Measurements from ENCODE around the gene MBLAC1. TPM values are rescaled to one million over a fixed set of nuclear protein-coding genes. Genes with fewer than 3 reads are reported as not detected.

MBLAC1 gene, protein sequence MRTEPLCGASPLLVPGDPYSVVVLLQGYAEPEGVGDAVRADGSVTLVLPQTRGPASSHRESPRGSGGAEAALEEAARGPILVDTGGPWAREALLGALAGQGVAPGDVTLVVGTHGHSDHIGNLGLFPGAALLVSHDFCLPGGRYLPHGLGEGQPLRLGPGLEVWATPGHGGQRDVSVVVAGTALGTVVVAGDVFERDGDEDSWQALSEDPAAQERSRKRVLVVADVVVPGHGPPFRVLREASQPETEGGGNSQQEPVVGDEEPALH
- total RNA-seq (1 to 10 TPM; 2.2 to 2.9 TPM), polyA plus RNA-seq (1 to 10 TPM; 1.7 to 1.9 TPM)
- long read RNA-seq, donor 1, partial matches to known transcripts, result 0 of 1 reads
- long read RNA-seq, donor 1, other reads (novel, unspliced or antisense), result 0 of 1 reads
- long read RNA-seq, donor 2, partial matches to known transcripts, result 0 of 1 reads
- long read RNA-seq, donor 2, other reads (novel, unspliced or antisense), result 0 of 1 reads
- long read RNA-seq, donor 3, partial matches to known transcripts, result 0 of 1 reads
- long read RNA-seq, donor 3, other reads (novel, unspliced or antisense), result 0 of 1 reads
- long read RNA-seq, donor 4, result 0 reads
- long read RNA-seq, donor 5, partial matches to known transcripts, result 0 of 2 reads
- long read RNA-seq, donor 5, other reads (novel, unspliced or antisense), result 0 of 2 reads

- H3K9ac ChIP-seq (ENCODE audit: insufficient read depth in 1 of 2, low read length in 2 of 2), result peak within 1 kb of the TSS; percentile 56 to 95
- TF ChIP-seq, protein P1, sequence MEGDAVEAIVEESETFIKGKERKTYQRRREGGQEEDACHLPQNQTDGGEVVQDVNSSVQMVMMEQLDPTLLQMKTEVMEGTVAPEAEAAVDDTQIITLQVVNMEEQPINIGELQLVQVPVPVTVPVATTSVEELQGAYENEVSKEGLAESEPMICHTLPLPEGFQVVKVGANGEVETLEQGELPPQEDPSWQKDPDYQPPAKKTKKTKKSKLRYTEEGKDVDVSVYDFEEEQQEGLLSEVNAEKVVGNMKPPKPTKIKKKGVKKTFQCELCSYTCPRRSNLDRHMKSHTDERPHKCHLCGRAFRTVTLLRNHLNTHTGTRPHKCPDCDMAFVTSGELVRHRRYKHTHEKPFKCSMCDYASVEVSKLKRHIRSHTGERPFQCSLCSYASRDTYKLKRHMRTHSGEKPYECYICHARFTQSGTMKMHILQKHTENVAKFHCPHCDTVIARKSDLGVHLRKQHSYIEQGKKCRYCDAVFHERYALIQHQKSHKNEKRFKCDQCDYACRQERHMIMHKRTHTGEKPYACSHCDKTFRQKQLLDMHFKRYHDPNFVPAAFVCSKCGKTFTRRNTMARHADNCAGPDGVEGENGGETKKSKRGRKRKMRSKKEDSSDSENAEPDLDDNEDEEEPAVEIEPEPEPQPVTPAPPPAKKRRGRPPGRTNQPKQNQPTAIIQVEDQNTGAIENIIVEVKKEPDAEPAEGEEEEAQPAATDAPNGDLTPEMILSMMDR (IDR thresholded peaks at IDR 0.05; ENCODE audit: control extremely low read depth, extremely low read depth), result no peak
- H3K4me1 ChIP-seq (ENCODE audit: control insufficient read depth in 5 of 5, insufficient read depth in 5 of 5, low read length in 5 of 5), result peaks cover 0 to 15% (median 5%) of the 10 kb centered on the region in 5 donors
- ATAC-seq (ENCODE audit: insufficient read depth, low FRiP score), result peak; percentile 94
- peak within 1 kb of the TSS; percentile 80 for H3K4me3 ChIP-seq
- H3K27ac ChIP-seq (ENCODE audit: low read depth in 1 of 2, low read length in 1 of 2), result peak within 1 kb of the TSS; percentile 95 to 99
- 1% methylated on average over 65 to 85 of the region's 85 CpGs for WGBS, 2 donors
- peaks cover 0 to 8% (median under 1%) of the 10 kb centered on the region in 4 donors for H3K36me3 ChIP-seq (ENCODE audit: control insufficient read depth in 4 of 4, insufficient read depth in 4 of 4, low read length in 4 of 4)
- DNase-seq, result peak; percentile 93 to 97 (median 95)
- no peaks in the 10 kb centered on the region for H3K9me3 ChIP-seq (ENCODE audit: control insufficient read depth in 4 of 4, insufficient read depth in 3 of 4, low read length in 3 of 4)
- H3K27me3 ChIP-seq (ENCODE audit: control insufficient read depth in 3 of 3, insufficient read depth in 3 of 3, low read length in 2 of 3), result no peaks in the 10 kb centered on the region
These were observed at the start of gene MBLAC1 for GRCh38 chr7:100126931-100127865. Gene MBLAC1 (plus strand): TSS chr7:100126967. CDS start chr7:100127396, 429 bp downstream.

DNA sequence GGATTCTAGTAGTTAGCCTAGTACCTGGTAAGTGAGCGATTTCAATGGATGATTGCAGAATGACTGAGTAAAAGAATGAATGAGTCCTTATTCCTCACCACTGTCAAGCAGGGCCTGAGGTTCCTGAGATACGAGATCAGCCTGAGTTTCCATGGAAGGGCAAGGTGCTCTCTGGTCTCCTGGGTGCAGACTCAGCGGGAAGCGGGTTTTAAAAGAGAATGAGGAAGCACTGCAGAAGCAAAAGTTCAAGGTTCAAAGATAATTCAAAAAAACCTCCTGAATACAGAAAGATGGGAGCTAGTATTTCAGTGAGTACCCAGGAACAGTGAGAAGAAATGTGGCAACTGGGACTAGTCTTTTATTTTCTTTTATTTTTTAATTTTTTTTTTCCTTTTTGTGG, 49.6 kb upstream of the MBLAC1 start:
- H3K9me3 ChIP-seq (ENCODE audit: control insufficient read depth in 4 of 4, insufficient read depth in 3 of 4, low read length in 3 of 4), result peaks cover 0 to 11% (median 7%) of the 10 kb centered on the region in 4 donors
- H3K27ac ChIP-seq (ENCODE audit: low read depth in 1 of 2, low read length in 1 of 2), result no peak overlapping the region
- H3K4me1 ChIP-seq (ENCODE audit: control insufficient read depth in 5 of 5, insufficient read depth in 5 of 5, low read length in 5 of 5), result peaks cover 0 to 16% (median 6%) of the 10 kb centered on the region in 5 donors
- no peak overlapping the region for H3K9ac ChIP-seq (ENCODE audit: insufficient read depth in 1 of 2, low read length in 2 of 2)
- H3K27me3 ChIP-seq (ENCODE audit: control insufficient read depth in 3 of 3, insufficient read depth in 3 of 3, low read length in 2 of 3), result no peaks in the 10 kb centered on the region
- WGBS, 2 donors, result 97 to 98% methylated on average over 4 of the region's 4 CpGs
- no peak for DNase-seq
- TF ChIP-seq, protein P1 (IDR thresholded peaks at IDR 0.05; ENCODE audit: control extremely low read depth, extremely low read depth), result no peak
- no peak overlapping the region for H3K4me3 ChIP-seq
- H3K36me3 ChIP-seq (ENCODE audit: control insufficient read depth in 4 of 4, insufficient read depth in 4 of 4, low read length in 4 of 4), result peaks cover 41 to 71% (median 53%) of the 10 kb centered on the region in 4 donors
- ATAC-seq (ENCODE audit: insufficient read depth, low FRiP score), result no peak

DNA sequence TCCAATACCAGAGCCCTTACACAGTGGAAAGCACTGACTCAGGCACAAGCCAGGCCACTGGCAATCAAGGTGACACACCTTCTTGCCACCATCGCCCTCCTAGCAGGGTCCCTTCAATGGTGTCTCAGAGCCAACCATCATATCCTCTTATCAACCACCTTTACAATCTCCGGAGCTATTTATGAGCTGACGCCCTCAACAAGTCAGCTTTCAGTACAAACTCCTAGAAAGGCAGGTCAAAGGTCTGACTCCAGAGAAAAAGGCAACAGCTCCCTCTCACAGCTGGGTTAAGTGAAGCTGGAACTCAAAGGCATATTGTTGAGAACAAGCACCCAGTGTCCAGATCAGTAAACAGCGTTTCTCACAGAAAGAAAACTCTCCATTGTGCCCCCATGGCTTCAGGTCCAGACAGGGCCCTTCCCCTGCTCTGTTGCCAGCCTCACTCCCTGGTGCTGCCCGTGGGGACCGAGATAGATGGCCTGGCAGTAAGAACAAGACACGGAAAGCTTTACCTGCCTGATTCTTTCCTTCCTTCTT, 47.7 kb upstream of the MBLAC1 start:
- WGBS, 2 donors, result 76 to 88% methylated on average over 7 of the region's 7 CpGs
- Histone ChIP-seq H3K4me3 (no peak overlapping the region), H3K27ac (ENCODE audit: low read depth in 1 of 2, low read length in 1 of 2) (no peak overlapping the region), H3K9ac (ENCODE audit: insufficient read depth in 1 of 2, low read length in 2 of 2) (no peak overlapping the region), H3K9me3 (ENCODE audit: control insufficient read depth in 4 of 4, insufficient read depth in 3 of 4, low read length in 3 of 4) (no peaks in the 10 kb centered on the region), H3K4me1 (ENCODE audit: control insufficient read depth in 5 of 5, insufficient read depth in 5 of 5, low read length in 5 of 5) (peaks cover 0 to 20% (median 6%) of the 10 kb centered on the region in 5 donors), H3K27me3 (ENCODE audit: control insufficient read depth in 3 of 3, insufficient read depth in 3 of 3, low read length in 2 of 3) (no peaks in the 10 kb centered on the region), H3K36me3 (ENCODE audit: control insufficient read depth in 4 of 4, insufficient read depth in 4 of 4, low read length in 4 of 4) (peaks cover 23 to 52% (median 35%) of the 10 kb centered on the region in 4 donors)
- TF ChIP-seq, protein P1 (IDR thresholded peaks at IDR 0.05; ENCODE audit: control extremely low read depth, extremely low read depth), result no peak
- DNase-seq, result no peak
- no peak for ATAC-seq (ENCODE audit: insufficient read depth, low FRiP score)
